GM12878 (cell line): ENCODE measurements around the gene CASP3. TPM values are rescaled to one million over a fixed set of nuclear protein-coding genes. Genes with fewer than 3 reads are reported as not detected.
"Not testable (repeated sequence)": the region's sequence is repeated elsewhere in the genome, so short reads cannot be mapped to it uniquely, and the experiment has no call there.

Source experiments
- ATAC-seq: fragments of 200-7000 bp; cut with Tn5 transposase; 3 replicates; pipeline ENCODE4 v1.9.1; 2020; ENCODE audit warnings: mild to moderate bottlenecking, moderate library complexity
- BruUV-seq: library from RNA; stranded (reverse); fragments of 400-500 nt; replicated peaks from 2 replicates; lab custom pipeline; 2021; lab: Mats Ljungman, UMichigan
- CTCF ChIA-PET: fragments of 300-600 bp; sonication (Branson Sonifier 250); formaldehyde crosslinking; extraction: SDS; loops from one replicate; lab custom pipeline; 2021; ENCODE audit warnings: inconsistent platforms; lab: Yijun Ruan, JAX
- POLR2A ChIA-PET: fragments of 350-600 bp; formaldehyde crosslinking; extraction: SDS; loops from one replicate; lab custom pipeline; 2021; ENCODE audit warnings: inconsistent platforms; lab: Charles Lee
- RAD21 ChIA-PET: fragments of 300-600 bp; sonication (Branson Sonifier 250); formaldehyde crosslinking; loops from one replicate; lab custom pipeline; 2023; ENCODE audit warnings: antibody characterized with exemption; ENCODE audit not compliant: unreplicated experiment; lab: Charles Lee
- SMC1A ChIA-PET: fragments of 300-600 bp; sonication (Branson Sonifier 250); formaldehyde crosslinking; loops from one replicate; lab custom pipeline; 2023; ENCODE audit not compliant: unreplicated experiment, uncharacterized antibody; lab: Charles Lee
- DNase-seq: peaks from one replicate; pipeline ENCODE4 v3.0.0-alpha.2; 2011; ENCODE audit warnings: low read depth, low spot score
- FAIRE-seq: peaks from 3 replicates; lab custom pipeline; 2011; peaks lifted over from hg19 to GRCh38; lab: Jason Lieb, UNC
- H2AFZ ChIP-seq: 2 replicates; pipeline ENCODE4 v1.6.0; 2011; ENCODE audit warnings: low read depth, low read length, control low read depth; ENCODE audit not compliant: control insufficient read depth
- H3K27ac ChIP-seq: 2 replicates; pipeline ENCODE4 v1.5.1; 2011; ENCODE audit warnings: control low read depth; ENCODE audit not compliant: control insufficient read depth, insufficient read depth
- H3K27me3 ChIP-seq, 2 experiments: replicated peaks in 1 of 2; 2 replicates each; pipeline versions ENCODE4 v1.6.0 to v1.6.1; 2011; ENCODE audit warnings: low read length in 1 of 2; ENCODE audit not compliant: control insufficient read depth in 2 of 2, insufficient read depth in 2 of 2
- H3K36me3 ChIP-seq, 2 experiments: 2 replicates each; pipeline ENCODE4 v1.5.1; 2011; ENCODE audit warnings: low read length in 1 of 2; ENCODE audit not compliant: control insufficient read depth in 2 of 2, insufficient read depth in 2 of 2
- H3K4me1 ChIP-seq: 2 replicates; pipeline ENCODE4 v1.6.1; 2011; ENCODE audit warnings: mild to moderate bottlenecking, low read length, moderate library complexity, mixed read lengths; ENCODE audit not compliant: control insufficient read depth, insufficient read depth
- H3K4me2 ChIP-seq: 2 replicates; pipeline ENCODE4 v1.6.0; 2011; ENCODE audit warnings: control low read depth; ENCODE audit not compliant: control insufficient read depth, insufficient read depth
- H3K4me3 ChIP-seq: fragments of 200-600 bp; sonication (generic); 2 replicates; pipeline ENCODE4 v1.5.1; 2016
- H3K79me2 ChIP-seq: 2 replicates; pipeline ENCODE4 v1.6.0; 2011; ENCODE audit warnings: low read length; ENCODE audit not compliant: control insufficient read depth, insufficient read depth
- H3K9ac ChIP-seq: 2 replicates; pipeline ENCODE4 v1.8.0; 2011; ENCODE audit warnings: low read length, control low read depth, mixed read lengths; ENCODE audit not compliant: control insufficient read depth, insufficient read depth
- H3K9me3 ChIP-seq: replicated peaks from 3 replicates; pipeline ENCODE4 v1.5.1; 2011; ENCODE audit warnings: mild to moderate bottlenecking, low read length; ENCODE audit not compliant: control insufficient read depth, insufficient read depth
- H4K20me1 ChIP-seq: 2 replicates; pipeline ENCODE4 v1.6.0; 2011; ENCODE audit not compliant: control insufficient read depth, insufficient read depth
- MTA2 ChIP-seq: fragments of 450-650 bp; IDR thresholded peaks from 2 replicates; pipeline ENCODE4 v1.6.1; 2016; ENCODE audit warnings: low read depth, mild to moderate bottlenecking, moderate library complexity
- MYC ChIP-seq: IDR thresholded peaks from 2 replicates; pipeline ENCODE4 v1.6.1; 2011; ENCODE audit warnings: mild to moderate bottlenecking, low read length, moderate library complexity, inconsistent platforms; ENCODE audit not compliant: insufficient read depth, insufficient replicate concordance, insufficient read length, severe bottlenecking
- RCOR1 ChIP-seq: conservative IDR thresholded peaks from 2 replicates; pipeline ENCODE4 v1.6.1; 2012; ENCODE audit warnings: low read depth, low read length, improper control_type of control experiment
- STAT1 ChIP-seq: fragments of 450-650 bp; conservative IDR thresholded peaks from 2 replicates; pipeline ENCODE4 v1.6.1; 2014; ENCODE audit warnings: antibody characterized with exemption, mild to moderate bottlenecking
- TAF1 ChIP-seq: IDR thresholded peaks from 2 replicates; pipeline ENCODE4 v1.6.1; 2011; ENCODE audit warnings: mild to moderate bottlenecking, low read depth, low read length, borderline replicate concordance
- WGBS: methylation state at CpG from one replicate; pipeline ENCODE4 v1.1.6; 2016; ENCODE audit warnings: low lambda C conversion rate; ENCODE audit not compliant: insufficient replicate concordance, insufficient coverage; ENCODE audit errors: missing lambda C conversion rate; 5-methylcytosine and 5-hydroxymethylcytosine counted together
- in situ Hi-C: fragments of 300-500 bp; cut with MboI; formaldehyde crosslinking; loops from 9 replicates; pipeline ENCODE4 v1.14.3; 2018; ENCODE audit warnings: mixed read lengths
- intact Hi-C: fragments of 100-400 bp; cut with micrococcal nuclease; formaldehyde crosslinking; loops from one replicate; pipeline ENCODE4 v1.14.2; 2022; ENCODE audit not compliant: unreplicated experiment
- polyA plus RNA-seq, 11 experiments: library from polyadenylated mRNA; depleted of rRNA in 4 of 11; unstranded in 6 of 11; stranded (reverse) in 5 of 11; fragments of >200 nt; fragmentation: Nextera tagmentation in 4 of 11; fragmentation: Illumina TruSeq in 1 of 11; extraction: Ambion mirVana in 4 of 11; extraction: Trizol in 1 of 11; gene quantifications; 1 replicate in 1 of 11; 2 replicates in 10 of 11; pipeline versions ENCODE4 v1.2.1 to v1.2.3, GENCODE V29; 2011 to 2016; ENCODE audit warnings: inconsistent platforms in 2 of 11, missing spikeins in 2 of 11, low read depth in 1 of 11
- total RNA-seq, 4 experiments: library from RNA; depleted of rRNA in 3 of 4; stranded (reverse); fragments of >200 nt in 3 of 4; fragmentation: Illumina TruSeq in 1 of 4; extraction: Trizol in 1 of 4; gene quantifications; 2 replicates each; pipeline versions ENCODE4 v1.2.1 to v1.2.3, GENCODE V29; 2013 to 2021
- TF ChIP-seq, protein P1 (sequence below): fragments of 450-650 bp; IDR thresholded peaks from 2 replicates; pipeline ENCODE4 v1.6.1; 2016; ENCODE audit warnings: mild to moderate bottlenecking

Gene CASP3
- total and polyA plus RNA-seq, 10 of the 15 experiments (the other 5 are each of a cell fraction or from before 2014, with no cell fraction given) = 50.0 to 194 (median 74.4) TPM

GRCh38 chr4:184595430-184595829, 53.8 kb downstream of the CASP3 start:
- H3K27ac ChIP-seq = no peak overlapping the region
- H3K79me2 ChIP-seq = no peaks in the 10 kb centered on the region
- H3K4me3 ChIP-seq = no peak overlapping the region
- no peaks in the 10 kb centered on the region for H3K36me3 ChIP-seq
- no peak for TF ChIP-seq RCOR1
- no peak for TF ChIP-seq STAT1
- no peak overlapping the region for H3K9ac ChIP-seq
- in situ Hi-C loops (loop anchor here (10.0 kb wide), 1 partner anchor 59 kb away; no protein-coding TSS in a partner anchor), intact Hi-C loops (no loop called here)
- SMC1A ChIA-PET = no interaction called here
- CTCF ChIA-PET = no interaction called here
- WGBS = 23% methylated on average over 5 of the region's 5 CpGs
- H3K27me3 ChIP-seq = no peaks in the 10 kb centered on the region; a peak in 1 of 4 replicates
- no peaks in the 10 kb centered on the region for H4K20me1 ChIP-seq
- no peak overlapping the region for H3K4me2 ChIP-seq
- no peaks in the 10 kb centered on the region for H3K9me3 ChIP-seq
- POLR2A ChIA-PET = no interaction called here
- H3K4me1 ChIP-seq = no peaks in the 10 kb centered on the region
- BruUV-seq = no TSS peak
- H2AFZ ChIP-seq = no peak overlapping the region
- DNase-seq (no peak), ATAC-seq (no peak), FAIRE-seq (no peak)
- RAD21 ChIA-PET = no interaction called here

DNA sequence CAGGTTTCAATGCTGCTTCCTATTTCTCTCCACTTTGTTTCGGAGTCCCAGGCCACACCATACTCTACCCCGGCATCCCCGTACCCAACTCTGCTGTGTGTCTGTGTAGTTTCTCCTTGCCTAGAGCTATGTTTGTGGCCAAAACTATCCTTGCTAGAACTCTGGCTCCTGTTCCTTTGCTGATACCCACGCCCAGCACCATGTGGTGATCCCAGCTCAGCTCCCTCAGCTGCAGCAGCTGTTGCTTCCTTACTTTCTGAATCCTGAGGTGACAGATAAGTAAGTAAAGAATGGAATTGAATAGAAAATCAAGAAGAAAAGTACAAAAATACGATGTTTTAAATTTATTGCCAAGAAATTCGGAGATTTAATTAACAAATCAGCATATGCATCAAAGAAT, 55.8 kb downstream of the CASP3 start:
- ChIA-PET CTCF (no interaction called here), POLR2A (no interaction called here), SMC1A (no interaction called here), RAD21 (no interaction called here)
- Histone ChIP-seq H2AFZ (no peak overlapping the region), H3K27me3 (no peaks in the 10 kb centered on the region), H3K79me2 (no peaks in the 10 kb centered on the region), H3K36me3 (no peaks in the 10 kb centered on the region), H3K9ac (no peak overlapping the region), H3K9me3 (no peaks in the 10 kb centered on the region), H4K20me1 (no peaks in the 10 kb centered on the region), H3K27ac (no peak overlapping the region), H3K4me1 (no peaks in the 10 kb centered on the region), H3K4me3 (no peak overlapping the region), H3K4me2 (no peak overlapping the region)
- 38% methylated on average over 6 of the region's 6 CpGs for WGBS
- no peak for FAIRE-seq
- DNase-seq = no peak
- ATAC-seq = no peak
- no TSS peak for BruUV-seq
- TF ChIP-seq, protein P1, sequence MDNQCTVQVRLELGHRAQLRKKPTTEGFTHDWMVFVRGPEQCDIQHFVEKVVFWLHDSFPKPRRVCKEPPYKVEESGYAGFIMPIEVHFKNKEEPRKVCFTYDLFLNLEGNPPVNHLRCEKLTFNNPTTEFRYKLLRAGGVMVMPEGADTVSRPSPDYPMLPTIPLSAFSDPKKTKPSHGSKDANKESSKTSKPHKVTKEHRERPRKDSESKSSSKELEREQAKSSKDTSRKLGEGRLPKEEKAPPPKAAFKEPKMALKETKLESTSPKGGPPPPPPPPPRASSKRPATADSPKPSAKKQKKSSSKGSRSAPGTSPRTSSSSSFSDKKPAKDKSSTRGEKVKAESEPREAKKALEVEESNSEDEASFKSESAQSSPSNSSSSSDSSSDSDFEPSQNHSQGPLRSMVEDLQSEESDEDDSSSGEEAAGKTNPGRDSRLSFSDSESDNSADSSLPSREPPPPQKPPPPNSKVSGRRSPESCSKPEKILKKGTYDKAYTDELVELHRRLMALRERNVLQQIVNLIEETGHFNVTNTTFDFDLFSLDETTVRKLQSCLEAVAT = no peak
- TF ChIP-seq MYC (no peak), TAF1 (no peak), MTA2 (no peak)
- in situ Hi-C loops = loop anchor here (10.0 kb wide), 1 partner anchor 61 kb away; no protein-coding TSS in a partner anchor
- intact Hi-C loops = no loop called here

- FAIRE-seq, DNase-seq, H3K36me3 ChIP-seq, POLR2A ChIA-PET, H4K20me1 ChIP-seq, H3K27me3 ChIP-seq, intact Hi-C loops, H3K4me1 ChIP-seq, H2AFZ ChIP-seq, SMC1A ChIA-PET, BruUV-seq, H3K4me3 ChIP-seq, H3K9me3 ChIP-seq, CTCF ChIA-PET, H3K79me2 ChIP-seq, H3K27ac ChIP-seq, H3K9ac ChIP-seq, ATAC-seq, H3K4me2 ChIP-seq: not testable (repeated sequence)
- RAD21 ChIA-PET = interaction anchor here (1.2 kb wide), 1 partner anchor 86 kb away, joined by 3 read pairs; no protein-coding TSS in a partner anchor
- in situ Hi-C loops = loop anchor here (10.0 kb wide), 1 partner anchor 63 kb away; no protein-coding TSS in a partner anchor
- 80% methylated on average over 29 of the region's 39 CpGs for WGBS
Observed at GRCh38 chr4:184591747-184592270, 57.4 kb downstream of the CASP3 start.
